Measurements from ENCODE around the gene ELFN1. TPM values are rescaled to one million over a fixed set of nuclear protein-coding genes. Genes with fewer than 3 reads are reported as not detected.
A peak's percentile ranks its signal among the peaks of the same experiment; 100 is the strongest.

ELFN1 gene
- polyA plus RNA-seq, 1 donor from 2014 or later: 0.54 TPM

GRCh38 chr7:1664711-1665548, 5.1 kb upstream of the ELFN1 start:
- H3K9me3 Mint-ChIP-seq: peaks cover 0 to 3% (median 0%) of the 10 kb centered on the region in 3 donors
- no peaks in the 10 kb centered on the region for H3K36me3 Mint-ChIP-seq

GRCh38 chr7:1665549-1666316, 4.3 kb upstream of the ELFN1 start:
- Mint-ChIP-seq H3K9me3 (peaks cover 0 to 3% (median 0%) of the 10 kb centered on the region in 3 donors), H3K27me3 (peaks cover 32% of the 10 kb centered on the region), H3K4me1 (peaks cover 0 to 3% (median 2%) of the 10 kb centered on the region in 3 donors), H3K27ac (no peak overlapping the region), H3K36me3 (no peaks in the 10 kb centered on the region), H3K4me3 (no peak overlapping the region)

More at GRCh38 chr7:1664711-1665548, 5.1 kb upstream of the ELFN1 start:
- Mint-ChIP-seq H3K4me1 (peaks cover 0 to 3% (median 2%) of the 10 kb centered on the region in 3 donors), H3K27me3 (peaks cover 32% of the 10 kb centered on the region), H3K27ac (no peak overlapping the region), H3K4me3 (peak overlapping the region in 1 of 4 donors; percentile 30)

- H3K27ac Mint-ChIP-seq: no peak overlapping the region
- no peaks in the 10 kb centered on the region for H3K36me3 Mint-ChIP-seq
- H3K4me3 Mint-ChIP-seq: peak overlapping the region in 2 of 4 donors; percentile 41 to 54
- H3K27me3 Mint-ChIP-seq: peaks cover 36% of the 10 kb centered on the region
- peaks cover 0 to 3% (median 2%) of the 10 kb centered on the region in 3 donors for H3K4me1 Mint-ChIP-seq
- H3K9me3 Mint-ChIP-seq: peaks cover 0 to 3% (median 0%) of the 10 kb centered on the region in 3 donors
These were observed 3.7 kb upstream of the ELFN1 start for GRCh38 chr7:1666317-1666822.

GRCh38 chr7:1666823-1667565, 3.1 kb upstream of the ELFN1 start:
- peak overlapping the region; percentile 50 to 89 (median 84) for H3K4me3 Mint-ChIP-seq
- no peaks in the 10 kb centered on the region for H3K36me3 Mint-ChIP-seq
- H3K27me3 Mint-ChIP-seq: peaks cover 33% of the 10 kb centered on the region
- peaks cover 0 to 2% (median 0%) of the 10 kb centered on the region in 3 donors for H3K9me3 Mint-ChIP-seq
- H3K4me1 Mint-ChIP-seq: peaks cover 0 to 3% (median 2%) of the 10 kb centered on the region in 3 donors
- no peak overlapping the region for H3K27ac Mint-ChIP-seq

GRCh38 chr7:1667566-1668395, 2.3 kb upstream of the ELFN1 start:
- peaks cover 36% of the 10 kb centered on the region for H3K27me3 Mint-ChIP-seq
- H3K9me3 Mint-ChIP-seq: peaks cover 0 to 2% (median 0%) of the 10 kb centered on the region in 3 donors
- H3K36me3 Mint-ChIP-seq: no peaks in the 10 kb centered on the region
- peaks cover 0 to 3% (median 2%) of the 10 kb centered on the region in 3 donors for H3K4me1 Mint-ChIP-seq
- H3K4me3 Mint-ChIP-seq: peak overlapping the region; percentile 23 to 89 (median 42)
- no peak overlapping the region for H3K27ac Mint-ChIP-seq

- Mint-ChIP-seq H3K36me3 (no peaks in the 10 kb centered on the region), H3K27ac (no peak overlapping the region), H3K27me3 (peaks cover 31% of the 10 kb centered on the region), H3K4me1 (peaks cover 0 to 3% (median 2%) of the 10 kb centered on the region in 3 donors), H3K9me3 (peaks cover 0 to 2% (median 0%) of the 10 kb centered on the region in 3 donors), H3K4me3 (peak overlapping the region; percentile 31 to 86 (median 54))
These were observed 1.5 kb upstream of the ELFN1 start for GRCh38 chr7:1668396-1669063.

GRCh38 chr7:1669064-1669951, 769 bp upstream of the ELFN1 start:
- H3K36me3 Mint-ChIP-seq: no peaks in the 10 kb centered on the region
- peaks cover 33% of the 10 kb centered on the region for H3K27me3 Mint-ChIP-seq
- no peak overlapping the region for H3K27ac Mint-ChIP-seq
- peaks cover 0 to 2% (median 0%) of the 10 kb centered on the region in 3 donors for H3K9me3 Mint-ChIP-seq
- peaks cover 0 to 3% (median 2%) of the 10 kb centered on the region in 3 donors for H3K4me1 Mint-ChIP-seq
- peak overlapping the region; percentile 31 to 86 (median 52) for H3K4me3 Mint-ChIP-seq

- Mint-ChIP-seq H3K27ac (no peak overlapping the region), H3K9me3 (peaks cover 0 to 2% (median 0%) of the 10 kb centered on the region in 3 donors), H3K27me3 (peaks cover 36% of the 10 kb centered on the region), H3K4me1 (peaks cover 0 to 3% (median 2%) of the 10 kb centered on the region in 3 donors), H3K36me3 (no peaks in the 10 kb centered on the region), H3K4me3 (peak overlapping the region in 2 of 4 donors; percentile 17 to 39)
These were observed 967 bp downstream of the ELFN1 start for GRCh38 chr7:1670894-1671593.

- Mint-ChIP-seq H3K27ac (no peak overlapping the region), H3K4me1 (peaks cover 0 to 3% (median 2%) of the 10 kb centered on the region in 3 donors), H3K9me3 (peaks cover 0 to 2% (median 0%) of the 10 kb centered on the region in 3 donors), H3K36me3 (no peaks in the 10 kb centered on the region), H3K27me3 (peaks cover 42% of the 10 kb centered on the region), H3K4me3 (no peak overlapping the region)
These were observed 1.7 kb downstream of the ELFN1 start for GRCh38 chr7:1671594-1672451.

- Mint-ChIP-seq H3K4me3 (no peak overlapping the region), H3K4me1 (peaks cover 0 to 3% (median 2%) of the 10 kb centered on the region in 3 donors), H3K9me3 (peaks cover 0 to 2% (median 0%) of the 10 kb centered on the region in 3 donors), H3K27ac (no peak overlapping the region), H3K27me3 (peaks cover 47% of the 10 kb centered on the region), H3K36me3 (no peaks in the 10 kb centered on the region)
These were observed 2.9 kb downstream of the ELFN1 start for GRCh38 chr7:1672851-1673486.

GRCh38 chr7:1673581-1674118, 3.6 kb downstream of the ELFN1 start:
- no peak overlapping the region for H3K4me3 Mint-ChIP-seq
- peaks cover 0 to 2% (median 0%) of the 10 kb centered on the region in 3 donors for H3K9me3 Mint-ChIP-seq
- H3K36me3 Mint-ChIP-seq: no peaks in the 10 kb centered on the region
- no peak overlapping the region for H3K27ac Mint-ChIP-seq
- peaks cover 43% of the 10 kb centered on the region for H3K27me3 Mint-ChIP-seq
- peaks cover 0 to 3% (median 2%) of the 10 kb centered on the region in 3 donors for H3K4me1 Mint-ChIP-seq
